Liver (tissue), 9 donors: Measurements from ENCODE around the gene NADSYN1. TPM values are rescaled to one million over a fixed set of nuclear protein-coding genes. Genes with fewer than 3 reads are reported as not detected.

Source experiments
- DNase-seq: peaks from one replicate; pipeline ENCODE4 v3.0.0-alpha.2; 2017; ENCODE audit warnings: low spot score
- H3K27ac ChIP-seq, 2 donors: one replicate each; pipeline ENCODE4 v1.7.0; 2013; ENCODE audit warnings: inconsistent platforms in 2 of 2, low read length in 2 of 2, control low read depth in 1 of 2, low read depth in 1 of 2, mild to moderate bottlenecking in 1 of 2
- H3K27me3 ChIP-seq, 4 donors: one replicate each; pipeline versions ENCODE4 v1.6.1 to v1.7.0; 2013; ENCODE audit warnings: low read length in 3 of 4, inconsistent platforms in 1 of 4, mild to moderate bottlenecking in 1 of 4, moderate library complexity in 1 of 4; ENCODE audit not compliant: control insufficient read depth in 4 of 4, insufficient read depth in 4 of 4
- H3K36me3 ChIP-seq, 4 donors: one replicate each; pipeline versions ENCODE4 v1.6.1 to v1.7.0; 2013; ENCODE audit warnings: low read length in 3 of 4, mild to moderate bottlenecking in 3 of 4, low read depth in 1 of 4, moderate library complexity in 1 of 4; ENCODE audit not compliant: control insufficient read depth in 4 of 4, insufficient read depth in 3 of 4
- H3K4me1 ChIP-seq, 4 donors: one replicate each; pipeline versions ENCODE4 v1.6.1 to v1.7.0; 2013; ENCODE audit warnings: low read length in 3 of 4, mild to moderate bottlenecking in 3 of 4, moderate library complexity in 1 of 4; ENCODE audit not compliant: control insufficient read depth in 4 of 4, insufficient read depth in 4 of 4
- H3K4me3 ChIP-seq, 3 donors: one replicate each; pipeline versions ENCODE4 v1.6.1 to v1.7.0; 2013; ENCODE audit warnings: low read length in 3 of 3, control low read depth in 1 of 3, low read depth in 1 of 3, mild to moderate bottlenecking in 1 of 3
- H3K9ac ChIP-seq, 2 donors: one replicate each; pipeline ENCODE4 v1.7.0; 2013; ENCODE audit warnings: low read length in 2 of 2, mild to moderate bottlenecking in 2 of 2, moderate library complexity in 2 of 2, control low read depth in 1 of 2, low read depth in 1 of 2
- H3K9me3 ChIP-seq, 4 donors: one replicate each; pipeline versions ENCODE4 v1.6.1 to v1.7.0; 2013; ENCODE audit warnings: low read length in 3 of 4; ENCODE audit not compliant: control insufficient read depth in 4 of 4
- CTCF ChIP-seq: fragments of 150-350 bp; IDR thresholded peaks from 2 replicates; pipeline ENCODE4 v1.5.1; 2017; ENCODE audit warnings: improper control_type of control experiment, low read depth, low read length; ENCODE audit not compliant: missing input control
- FOXA1 ChIP-seq: IDR thresholded peaks from 2 replicates; pipeline ENCODE4 v1.6.1; 2016; ENCODE audit warnings: antibody characterized with exemption
- FOXA2 ChIP-seq: IDR thresholded peaks from 2 replicates; pipeline ENCODE4 v1.6.1; 2016; ENCODE audit warnings: antibody characterized with exemption
- GABPA ChIP-seq, 2 donors: IDR thresholded peaks in 1 of 2; conservative IDR thresholded peaks in 1 of 2; 2 replicates each; pipeline ENCODE4 v1.6.1; 2016; ENCODE audit warnings: antibody characterized with exemption in 2 of 2, mild to moderate bottlenecking in 1 of 2, moderate library complexity in 1 of 2
- HNF4A ChIP-seq, 2 donors: conservative IDR thresholded peaks; 2 replicates each; pipeline ENCODE4 v1.6.1; 2016; ENCODE audit warnings: antibody characterized with exemption in 2 of 2, mild to moderate bottlenecking in 2 of 2
- JUND ChIP-seq, 2 donors: IDR thresholded peaks; 2 replicates each; pipeline ENCODE4 v1.6.1; 2016; ENCODE audit warnings: antibody characterized with exemption in 2 of 2
- MAX ChIP-seq: IDR thresholded peaks from 2 replicates; pipeline ENCODE4 v1.6.1; 2016; ENCODE audit warnings: antibody characterized with exemption
- NR2F2 ChIP-seq: IDR thresholded peaks from 2 replicates; pipeline ENCODE4 v1.6.1; 2016; ENCODE audit warnings: antibody characterized with exemption
- RAD21 ChIP-seq, 2 donors: IDR thresholded peaks; 2 replicates each; pipeline ENCODE4 v1.6.1; 2016; ENCODE audit warnings: antibody characterized with exemption in 2 of 2, mild to moderate bottlenecking in 2 of 2
- TAF1 ChIP-seq: conservative IDR thresholded peaks from 2 replicates; pipeline ENCODE4 v1.6.1; 2016; ENCODE audit warnings: antibody characterized with exemption, mild to moderate bottlenecking
- YY1 ChIP-seq: IDR thresholded peaks from 2 replicates; pipeline ENCODE4 v1.6.1; 2016; ENCODE audit warnings: antibody characterized with exemption, mild to moderate bottlenecking
- WGBS: extraction: QIAGEN DNeasy Blood & Tissue Kit; methylation state at CpG from one replicate; pipeline ENCODE4 v1.1.7; 2013; 5-methylcytosine and 5-hydroxymethylcytosine counted together
- polyA plus RNA-seq, 2 donors: library from polyadenylated mRNA; stranded (reverse) in 1 of 2; unstranded in 1 of 2; fragments of 200-250 nt in 1 of 2; fragments of >200 nt in 1 of 2; fragmentation: Nextera tagmentation in 1 of 2; extraction: Ambion mirVana in 1 of 2; gene quantifications; one replicate each; pipeline versions ENCODE4 v1.2.1 to v1.2.3, GENCODE V29; 2013 to 2015
- total RNA-seq, 2 donors: library from RNA; depleted of rRNA; stranded (reverse); fragments of >200 nt; gene quantifications; one replicate each; pipeline ENCODE4 v1.2.3, GENCODE V29; 2014
- TF ChIP-seq, protein P1 (sequence below): IDR thresholded peaks from 2 replicates; pipeline ENCODE4 v1.6.1; 2016; ENCODE audit warnings: antibody characterized with exemption
- TF ChIP-seq, protein P2 (sequence below): IDR thresholded peaks from 2 replicates; pipeline ENCODE4 v1.6.1; 2016; ENCODE audit warnings: antibody characterized with exemption
- TF ChIP-seq, protein P3 (sequence below): IDR thresholded peaks from 2 replicates; pipeline ENCODE4 v1.6.1; 2016; ENCODE audit warnings: antibody characterized with exemption, mild to moderate bottlenecking
- donor health status: healthy.
- donor health status: healthy.
- donor health status: healthy.
- donor health status: healthy.
- donor health status: healthy.

Gene NADSYN1
- total and polyA plus RNA-seq, 4 donors: 16.6 to 33.6 (median 22.2) TPM

- H3K9ac ChIP-seq: no peak overlapping the region
- H3K9me3 ChIP-seq: no peaks in the 10 kb centered on the region
Measured at GRCh38 chr11:71463331-71464211, 10.6 kb downstream of the NADSYN1 start.

DNA sequence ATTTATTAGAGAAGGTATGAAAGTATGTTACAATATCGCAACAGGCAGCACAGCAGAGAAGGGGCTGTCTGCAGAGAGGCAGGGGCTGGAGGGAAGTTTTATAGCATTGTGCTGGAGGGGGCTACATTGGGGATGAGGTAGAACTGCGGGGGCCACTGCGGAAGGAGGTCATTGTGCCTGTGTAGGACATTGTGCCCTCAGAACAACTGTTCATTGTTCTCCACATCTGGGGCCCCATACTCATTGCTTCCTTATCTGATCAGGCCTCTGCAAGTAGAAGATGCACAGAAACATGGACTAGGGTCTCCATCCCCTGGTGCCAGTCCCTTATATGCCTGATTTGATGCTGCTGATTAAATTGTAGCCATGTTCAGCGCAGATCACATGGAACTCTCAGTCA is 12.1 kb downstream of the NADSYN1 start:
- Histone ChIP-seq H3K9ac (no peak overlapping the region), H3K4me1 (no peaks in the 10 kb centered on the region), H3K36me3 (peaks cover 2 to 28% (median 12%) of the 10 kb centered on the region in 4 donors), H3K4me3 (no peak overlapping the region), H3K9me3 (no peaks in the 10 kb centered on the region), H3K27me3 (no peaks in the 10 kb centered on the region), H3K27ac (no peak overlapping the region)
- no peak for TF ChIP-seq FOXA2
- DNase-seq: no peak
- WGBS: 95% methylated on average over 4 of the region's 4 CpGs

More at GRCh38 chr11:71463331-71464211, 10.6 kb downstream of the NADSYN1 start:
- H3K27me3 ChIP-seq: no peaks in the 10 kb centered on the region
- WGBS: 97% methylated on average over 34 of the region's 34 CpGs
- H3K4me3 ChIP-seq: no peak overlapping the region
- no peak for DNase-seq
- TF ChIP-seq, protein P1, sequence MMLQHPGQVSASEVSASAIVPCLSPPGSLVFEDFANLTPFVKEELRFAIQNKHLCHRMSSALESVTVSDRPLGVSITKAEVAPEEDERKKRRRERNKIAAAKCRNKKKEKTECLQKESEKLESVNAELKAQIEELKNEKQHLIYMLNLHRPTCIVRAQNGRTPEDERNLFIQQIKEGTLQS: no peak
- TF ChIP-seq FOXA1: no peak
- no peak for TF ChIP-seq JUND (IDR thresholded peaks at IDR 0.05)
- TF ChIP-seq GABPA (IDR thresholded peaks at IDR 0.05 in 1 of 2, conservative IDR thresholded peaks at IDR 0.05 in 1 of 2): no peak
- no peak for TF ChIP-seq HNF4A (conservative IDR thresholded peaks at IDR 0.05)
- TF ChIP-seq, protein P2, sequence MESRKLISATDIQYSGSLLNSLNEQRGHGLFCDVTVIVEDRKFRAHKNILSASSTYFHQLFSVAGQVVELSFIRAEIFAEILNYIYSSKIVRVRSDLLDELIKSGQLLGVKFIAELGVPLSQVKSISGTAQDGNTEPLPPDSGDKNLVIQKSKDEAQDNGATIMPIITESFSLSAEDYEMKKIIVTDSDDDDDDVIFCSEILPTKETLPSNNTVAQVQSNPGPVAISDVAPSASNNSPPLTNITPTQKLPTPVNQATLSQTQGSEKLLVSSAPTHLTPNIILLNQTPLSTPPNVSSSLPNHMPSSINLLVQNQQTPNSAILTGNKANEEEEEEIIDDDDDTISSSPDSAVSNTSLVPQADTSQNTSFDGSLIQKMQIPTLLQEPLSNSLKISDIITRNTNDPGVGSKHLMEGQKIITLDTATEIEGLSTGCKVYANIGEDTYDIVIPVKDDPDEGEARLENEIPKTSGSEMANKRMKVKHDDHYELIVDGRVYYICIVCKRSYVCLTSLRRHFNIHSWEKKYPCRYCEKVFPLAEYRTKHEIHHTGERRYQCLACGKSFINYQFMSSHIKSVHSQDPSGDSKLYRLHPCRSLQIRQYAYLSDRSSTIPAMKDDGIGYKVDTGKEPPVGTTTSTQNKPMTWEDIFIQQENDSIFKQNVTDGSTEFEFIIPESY: no peak
- no peak for TF ChIP-seq YY1
- no peak for TF ChIP-seq MAX
- no peak for TF ChIP-seq TAF1
- H3K4me1 ChIP-seq: no peaks in the 10 kb centered on the region
- no peak overlapping the region for H3K27ac ChIP-seq
- peaks cover 10 to 43% (median 20%) of the 10 kb centered on the region in 4 donors for H3K36me3 ChIP-seq

GRCh38 chr11:71466358-71466757 is 13.4 kb downstream of the NADSYN1 start:
- Histone ChIP-seq H3K9me3 (no peaks in the 10 kb centered on the region), H3K4me1 (no peaks in the 10 kb centered on the region), H3K9ac (no peak overlapping the region), H3K27ac (no peak overlapping the region), H3K4me3 (no peak overlapping the region), H3K27me3 (no peaks in the 10 kb centered on the region), H3K36me3 (peaks cover 2 to 17% (median 7%) of the 10 kb centered on the region in 4 donors)
- no peak for DNase-seq
- TF ChIP-seq FOXA2: no peak
- TF ChIP-seq CTCF: no peak
- no peak for TF ChIP-seq RAD21 (IDR thresholded peaks at IDR 0.05)
- no peak for TF ChIP-seq NR2F2
- no peak for TF ChIP-seq GABPA (IDR thresholded peaks at IDR 0.05 in 1 of 2, conservative IDR thresholded peaks at IDR 0.05 in 1 of 2)
- TF ChIP-seq, protein P3, sequence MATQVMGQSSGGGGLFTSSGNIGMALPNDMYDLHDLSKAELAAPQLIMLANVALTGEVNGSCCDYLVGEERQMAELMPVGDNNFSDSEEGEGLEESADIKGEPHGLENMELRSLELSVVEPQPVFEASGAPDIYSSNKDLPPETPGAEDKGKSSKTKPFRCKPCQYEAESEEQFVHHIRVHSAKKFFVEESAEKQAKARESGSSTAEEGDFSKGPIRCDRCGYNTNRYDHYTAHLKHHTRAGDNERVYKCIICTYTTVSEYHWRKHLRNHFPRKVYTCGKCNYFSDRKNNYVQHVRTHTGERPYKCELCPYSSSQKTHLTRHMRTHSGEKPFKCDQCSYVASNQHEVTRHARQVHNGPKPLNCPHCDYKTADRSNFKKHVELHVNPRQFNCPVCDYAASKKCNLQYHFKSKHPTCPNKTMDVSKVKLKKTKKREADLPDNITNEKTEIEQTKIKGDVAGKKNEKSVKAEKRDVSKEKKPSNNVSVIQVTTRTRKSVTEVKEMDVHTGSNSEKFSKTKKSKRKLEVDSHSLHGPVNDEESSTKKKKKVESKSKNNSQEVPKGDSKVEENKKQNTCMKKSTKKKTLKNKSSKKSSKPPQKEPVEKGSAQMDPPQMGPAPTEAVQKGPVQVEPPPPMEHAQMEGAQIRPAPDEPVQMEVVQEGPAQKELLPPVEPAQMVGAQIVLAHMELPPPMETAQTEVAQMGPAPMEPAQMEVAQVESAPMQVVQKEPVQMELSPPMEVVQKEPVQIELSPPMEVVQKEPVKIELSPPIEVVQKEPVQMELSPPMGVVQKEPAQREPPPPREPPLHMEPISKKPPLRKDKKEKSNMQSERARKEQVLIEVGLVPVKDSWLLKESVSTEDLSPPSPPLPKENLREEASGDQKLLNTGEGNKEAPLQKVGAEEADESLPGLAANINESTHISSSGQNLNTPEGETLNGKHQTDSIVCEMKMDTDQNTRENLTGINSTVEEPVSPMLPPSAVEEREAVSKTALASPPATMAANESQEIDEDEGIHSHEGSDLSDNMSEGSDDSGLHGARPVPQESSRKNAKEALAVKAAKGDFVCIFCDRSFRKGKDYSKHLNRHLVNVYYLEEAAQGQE: no peak
- 96% methylated on average over 9 of the region's 9 CpGs for WGBS
